Measurements from ENCODE around the gene PLEKHG5.
"Not testable (repeated sequence)": the region's sequence is repeated elsewhere in the genome, so short reads cannot be mapped to it uniquely, and the experiment has no call there.

Gene PLEKHG5

DNA sequence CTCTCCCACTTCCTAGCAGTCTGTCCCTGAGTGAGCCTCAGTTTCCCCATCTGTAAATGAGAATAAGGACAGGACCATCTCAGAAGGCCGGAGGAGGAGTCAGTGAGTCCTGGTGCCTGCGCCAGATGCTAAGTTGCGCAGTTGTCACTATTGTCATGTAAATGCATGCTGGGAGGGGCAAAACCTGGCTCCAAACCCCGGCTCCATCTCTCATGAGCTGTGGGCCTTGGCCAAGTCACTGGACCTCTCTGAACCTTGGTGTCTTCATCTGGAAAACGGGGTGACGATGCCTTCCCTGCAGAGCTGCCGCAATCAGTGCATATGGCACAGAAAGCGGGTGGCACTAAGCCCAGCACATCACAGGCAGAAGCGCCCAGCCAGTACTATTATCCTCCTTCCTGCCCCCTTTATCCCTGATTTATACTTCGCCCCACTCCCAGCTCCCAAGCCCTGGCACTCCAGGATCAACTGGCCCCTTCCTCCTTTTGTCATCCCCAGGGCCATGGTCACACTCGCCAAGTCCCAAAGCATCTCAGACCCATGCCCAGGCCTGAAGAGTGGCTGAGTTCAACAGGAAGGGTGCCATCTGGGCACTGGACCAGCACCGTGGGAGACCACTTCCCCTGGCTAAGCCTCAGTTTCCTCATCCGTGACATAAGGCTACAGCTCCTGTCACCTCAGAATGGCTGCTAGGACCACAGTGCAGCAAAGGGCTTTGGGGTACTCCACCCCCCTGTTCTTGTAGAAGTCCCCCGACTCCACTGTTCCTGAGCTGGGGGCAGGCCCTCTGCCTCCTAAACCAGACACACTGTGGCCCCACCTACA, 4.3 kb upstream of the PLEKHG5 start:
- Mint-ChIP-seq H3K27ac (no peak overlapping the region), H3K9me3 (no peaks in the 10 kb centered on the region), H3K27me3 (no peaks in the 10 kb centered on the region), H3K4me3 (no peak overlapping the region), H3K36me3 (ENCODE audit: low read depth) (no peaks in the 10 kb centered on the region), H3K4me1 (peaks cover 23% of the 10 kb centered on the region)
- DNase-seq (no peak), ATAC-seq (no peak)

DNA sequence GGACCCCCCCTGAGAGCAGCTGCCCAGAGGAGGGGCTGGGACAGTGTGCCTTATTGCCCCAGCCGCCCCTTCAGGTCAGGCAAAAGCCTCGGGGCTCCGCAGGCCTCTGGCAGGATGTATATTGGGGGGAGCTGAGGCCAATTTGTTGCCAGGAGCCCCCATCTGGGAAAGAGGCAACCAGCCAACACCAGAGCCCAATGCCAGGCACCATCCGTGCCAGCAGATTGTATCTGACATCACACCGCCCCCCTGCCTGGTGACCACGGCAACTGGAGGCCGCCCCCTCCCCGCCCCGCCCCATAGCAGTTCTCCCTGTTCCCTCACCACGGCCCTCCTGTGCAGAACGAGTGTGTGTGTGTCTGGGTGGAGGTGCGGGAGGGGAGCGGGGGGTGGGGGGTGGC, 3.6 kb upstream of the PLEKHG5 start:
- DNase-seq (no peak), ATAC-seq (no peak)
- no peak overlapping the region for H3K4me3 Mint-ChIP-seq
- H3K27me3 Mint-ChIP-seq, result no peaks in the 10 kb centered on the region
- no peak overlapping the region for H3K27ac Mint-ChIP-seq
- no peaks in the 10 kb centered on the region for H3K9me3 Mint-ChIP-seq
- H3K36me3 Mint-ChIP-seq (ENCODE audit: low read depth), result no peaks in the 10 kb centered on the region
- H3K4me1 Mint-ChIP-seq, result peaks cover 23% of the 10 kb centered on the region

DNA sequence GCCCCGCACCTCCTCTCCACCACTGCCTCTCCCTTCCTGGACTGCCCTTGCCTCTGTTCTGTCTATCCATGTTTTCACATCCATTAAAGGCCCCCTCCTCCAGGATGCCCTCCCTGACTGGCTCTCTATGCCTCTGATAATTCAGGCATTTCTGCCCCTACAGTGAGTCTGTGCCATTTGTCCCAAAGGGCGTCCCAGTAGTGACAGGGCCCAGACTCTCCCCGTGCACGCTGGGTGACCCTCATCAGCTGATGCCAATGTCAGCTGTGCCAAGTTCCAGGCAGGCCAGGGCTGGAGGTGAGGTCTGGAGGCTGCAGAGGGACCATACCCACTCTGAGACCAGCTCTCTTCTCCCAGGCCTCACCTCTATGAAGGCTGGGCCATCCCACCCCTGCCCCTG, 3.2 kb upstream of the PLEKHG5 start:
- DNase-seq, result no peak
- Mint-ChIP-seq H3K4me3 (no peak overlapping the region), H3K36me3 (ENCODE audit: low read depth) (no peaks in the 10 kb centered on the region), H3K27ac (no peak overlapping the region), H3K9me3 (no peaks in the 10 kb centered on the region), H3K27me3 (no peaks in the 10 kb centered on the region), H3K4me1 (peaks cover 23% of the 10 kb centered on the region)
- ATAC-seq, result no peak

DNA sequence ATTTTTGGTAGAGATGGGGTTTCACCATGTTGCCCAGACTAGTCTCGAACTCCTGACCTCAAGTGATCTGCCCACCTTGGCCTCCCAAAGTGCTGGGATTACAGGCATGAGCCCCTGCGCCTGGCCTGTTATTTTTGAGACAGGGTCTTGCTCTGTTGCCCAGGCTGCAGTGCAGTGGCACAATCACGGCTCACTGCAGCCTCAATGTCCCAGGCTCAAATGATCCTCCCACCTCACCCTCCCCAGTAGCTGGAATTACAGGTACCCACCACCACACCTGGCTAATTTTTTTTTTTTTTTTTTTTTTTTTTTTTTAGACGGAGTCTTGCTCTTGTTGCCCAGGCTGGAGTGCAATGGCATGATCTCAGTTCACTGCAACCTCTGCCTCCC, 2.4 kb upstream of the PLEKHG5 start:
- H3K27ac Mint-ChIP-seq; DNase-seq; H3K9me3 Mint-ChIP-seq; H3K36me3 Mint-ChIP-seq (ENCODE audit: low read depth); H3K27me3 Mint-ChIP-seq; ATAC-seq; H3K4me3 Mint-ChIP-seq: not testable (repeated sequence)
- H3K4me1 Mint-ChIP-seq, result peaks cover 23% of the 10 kb centered on the region

DNA sequence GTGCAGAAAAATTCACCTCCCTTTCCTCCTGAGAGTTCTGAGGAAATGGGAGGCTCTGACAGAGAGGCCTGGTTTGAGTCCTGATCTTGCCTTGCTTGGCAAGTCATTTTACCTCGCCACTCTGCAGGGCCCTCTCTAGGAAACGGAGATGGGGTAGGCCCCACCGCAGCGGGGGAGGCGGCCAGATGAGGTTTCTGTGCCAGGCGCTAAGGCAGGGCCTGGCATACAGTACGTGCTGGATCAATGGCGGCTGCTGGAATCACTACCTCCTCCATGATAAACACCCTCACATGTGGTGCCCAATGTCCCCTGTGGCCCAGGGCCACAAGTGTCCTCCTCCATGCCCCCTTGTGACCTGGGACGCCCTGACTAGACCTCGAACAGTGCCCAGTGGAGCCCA, 499 bp upstream of the PLEKHG5 start:
- H3K4me3 Mint-ChIP-seq, result peak overlapping the region; percentile 82
- peak overlapping the region; percentile 82 for H3K27ac Mint-ChIP-seq
- no peaks in the 10 kb centered on the region for H3K36me3 Mint-ChIP-seq (ENCODE audit: low read depth)
- DNase-seq (no peak), ATAC-seq (no peak)
- peaks cover 15% of the 10 kb centered on the region for H3K4me1 Mint-ChIP-seq
- no peaks in the 10 kb centered on the region for H3K9me3 Mint-ChIP-seq
- H3K27me3 Mint-ChIP-seq, result peaks cover 2% of the 10 kb centered on the region

DNA sequence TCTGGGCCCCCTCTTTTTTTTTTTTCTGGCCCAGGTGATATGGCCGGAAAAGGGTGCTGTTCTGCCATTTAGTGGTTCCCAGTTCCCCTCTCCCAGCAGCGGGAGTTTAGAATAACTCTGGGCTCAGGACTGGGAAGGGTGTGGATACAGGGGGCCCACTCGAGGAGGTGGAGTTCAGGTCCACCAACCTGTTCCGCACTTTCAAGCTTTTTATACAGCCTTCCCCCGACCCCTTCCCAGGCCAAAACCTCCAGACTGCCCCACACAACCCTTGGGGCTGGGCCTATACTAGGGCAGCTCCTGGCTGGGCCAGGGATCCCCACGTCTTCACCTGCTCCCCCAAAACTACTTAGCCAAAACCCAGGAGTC, 402 bp downstream of the PLEKHG5 start:
- ATAC-seq (no peak), DNase-seq (no peak)
- Mint-ChIP-seq H3K4me3 (peak overlapping the region; percentile 82), H3K4me1 (peaks cover 18% of the 10 kb centered on the region), H3K27me3 (peaks cover 11% of the 10 kb centered on the region), H3K27ac (peak overlapping the region; percentile 82), H3K9me3 (no peaks in the 10 kb centered on the region), H3K36me3 (ENCODE audit: low read depth) (no peaks in the 10 kb centered on the region)

DNA sequence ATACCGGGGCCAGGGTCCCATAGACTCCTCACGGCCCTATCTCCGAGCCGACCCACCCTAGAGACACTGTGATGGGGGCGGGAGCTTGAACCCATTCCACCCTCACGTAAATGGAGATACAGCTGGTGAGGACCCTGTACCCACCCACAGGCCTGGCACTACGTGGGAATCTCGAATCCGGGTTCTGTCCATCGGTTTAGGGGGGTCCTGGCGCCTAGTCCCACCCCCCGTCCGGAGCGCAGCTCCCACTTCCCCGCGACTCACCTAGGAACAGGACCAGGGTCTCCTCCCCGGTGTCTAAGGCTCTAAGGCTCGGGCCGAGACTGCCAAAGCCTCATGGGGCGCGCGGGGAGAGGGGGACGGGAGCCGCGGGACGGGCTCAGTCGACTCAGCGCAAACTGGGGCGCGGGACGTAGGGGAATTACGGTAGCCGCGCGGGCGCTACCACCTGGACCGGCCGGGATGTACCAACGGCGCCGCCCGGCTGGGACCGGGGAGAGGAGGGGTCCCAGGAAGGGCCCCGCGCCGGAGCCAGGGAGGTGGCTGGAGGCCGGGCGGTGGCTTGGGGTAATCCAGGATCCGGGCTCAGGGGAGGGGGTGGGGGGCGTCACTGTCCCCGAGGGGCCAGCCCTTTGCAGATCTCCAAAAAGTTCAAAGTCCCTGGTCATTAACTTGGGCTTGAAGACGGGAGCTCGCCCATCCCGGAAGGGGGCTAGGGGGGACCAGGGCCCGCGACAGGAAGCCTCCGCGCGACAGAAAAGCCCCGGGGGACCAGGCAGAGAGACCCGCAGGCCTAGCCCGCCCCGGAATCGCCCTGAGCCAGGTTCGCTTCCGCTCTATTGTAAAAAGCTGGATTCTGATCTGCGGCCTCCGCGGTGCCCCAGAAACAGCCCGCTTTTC, 1.0 kb downstream of the PLEKHG5 start:
- Mint-ChIP-seq H3K36me3 (ENCODE audit: low read depth) (no peaks in the 10 kb centered on the region), H3K9me3 (no peaks in the 10 kb centered on the region), H3K4me3 (peak overlapping the region; percentile 82), H3K27ac (no peak overlapping the region), H3K4me1 (peaks cover 20% of the 10 kb centered on the region), H3K27me3 (peaks cover 13% of the 10 kb centered on the region)
- DNase-seq, result peak; percentile 76
- ATAC-seq, result peak; percentile 62

DNA sequence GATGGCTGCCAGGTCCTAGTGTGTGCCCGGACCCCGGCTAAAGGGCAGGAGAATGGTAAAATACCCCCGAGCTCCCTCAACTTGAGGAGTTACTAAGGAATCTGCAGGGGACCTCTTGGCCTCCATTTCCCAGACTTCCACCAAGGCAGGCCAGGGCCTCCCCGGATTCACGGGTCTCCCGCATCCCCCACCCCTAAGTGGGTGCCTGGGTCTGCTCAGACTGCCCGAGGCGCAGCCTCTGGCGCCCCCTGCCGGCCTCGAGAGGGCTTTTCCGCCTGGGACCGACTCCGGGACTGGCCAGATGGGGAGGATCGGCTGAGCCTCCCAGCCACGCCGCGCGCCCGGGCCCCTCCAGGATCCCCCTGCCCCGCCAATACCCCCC, 1.7 kb downstream of the PLEKHG5 start:
- Mint-ChIP-seq H3K27me3 (peaks cover 13% of the 10 kb centered on the region), H3K27ac (no peak overlapping the region)
- peak; percentile 84 for DNase-seq

DNA sequence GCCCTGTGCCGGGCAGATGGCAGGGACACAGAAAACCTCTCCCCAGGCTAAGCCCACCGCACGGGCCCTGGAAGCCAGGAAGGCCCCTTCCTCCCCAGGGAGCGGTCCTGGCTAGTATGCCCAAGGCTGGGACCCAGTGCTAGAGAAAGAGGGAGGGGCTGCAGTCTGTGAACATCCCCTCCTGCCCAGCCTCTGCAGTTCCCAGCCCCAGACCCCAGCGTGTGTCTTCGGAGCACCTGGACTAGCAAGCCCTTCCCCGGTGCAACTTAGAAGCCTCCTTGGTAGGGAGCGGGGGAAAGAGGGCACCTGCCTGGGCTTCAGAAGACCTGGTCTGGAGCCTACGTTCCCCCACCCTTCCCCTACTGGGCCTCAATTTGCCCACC, 2.1 kb downstream of the PLEKHG5 start:
- peaks cover 20% of the 10 kb centered on the region for H3K4me1 Mint-ChIP-seq
- no peaks in the 10 kb centered on the region for H3K9me3 Mint-ChIP-seq
- no peak overlapping the region for H3K27ac Mint-ChIP-seq
- H3K36me3 Mint-ChIP-seq (ENCODE audit: low read depth), result no peaks in the 10 kb centered on the region
- ATAC-seq (no peak), DNase-seq (no peak)
- peaks cover 17% of the 10 kb centered on the region for H3K27me3 Mint-ChIP-seq
- no peak overlapping the region for H3K4me3 Mint-ChIP-seq

More for the DNA sequence above, 1.7 kb downstream of the PLEKHG5 start:
- peaks cover 20% of the 10 kb centered on the region for H3K4me1 Mint-ChIP-seq
- ATAC-seq, result peak; percentile 57
- peak overlapping the region; percentile 82 for H3K4me3 Mint-ChIP-seq
- H3K36me3 Mint-ChIP-seq (ENCODE audit: low read depth), result no peaks in the 10 kb centered on the region
- no peaks in the 10 kb centered on the region for H3K9me3 Mint-ChIP-seq

DNA sequence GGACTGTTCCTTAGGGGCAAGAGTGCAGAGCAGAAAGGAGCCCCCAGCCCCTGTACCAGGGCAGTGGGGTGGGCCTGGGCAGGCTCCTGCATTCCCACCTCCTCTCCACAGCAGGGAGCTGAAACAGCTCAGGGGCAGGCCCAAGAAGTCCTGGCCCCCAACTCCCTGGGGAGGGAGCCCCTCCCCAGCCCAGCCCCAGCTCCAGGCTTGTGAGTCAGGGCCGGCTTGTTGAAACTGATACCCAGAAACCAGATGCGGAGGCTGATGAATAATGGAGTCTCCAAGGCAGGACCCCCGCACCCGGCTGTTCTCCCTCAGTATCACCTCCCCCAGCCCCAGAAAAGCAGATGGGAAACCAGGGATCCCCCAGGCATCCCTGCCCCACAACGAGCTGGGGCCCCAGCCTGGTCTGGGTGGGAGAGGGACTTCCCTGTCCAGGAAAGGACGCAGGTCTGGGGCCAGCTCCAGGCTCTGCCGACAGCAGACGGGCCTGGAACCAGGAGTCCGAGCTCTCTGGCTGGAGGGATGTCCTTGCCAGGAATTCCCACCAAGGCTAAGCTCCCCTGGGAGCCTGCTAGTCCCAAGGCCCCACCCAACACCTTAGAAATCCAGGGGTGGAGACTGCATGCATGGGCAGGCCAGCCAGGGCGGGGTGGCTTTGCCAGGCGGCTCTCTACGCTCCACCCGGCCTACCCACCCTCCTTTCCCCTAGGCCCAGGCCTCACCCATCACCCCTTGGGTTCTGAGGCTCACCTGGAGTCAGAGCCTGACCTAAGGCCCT, 2.7 kb downstream of the PLEKHG5 start:
- no peaks in the 10 kb centered on the region for H3K9me3 Mint-ChIP-seq
- H3K4me1 Mint-ChIP-seq, result peaks cover 20% of the 10 kb centered on the region
- DNase-seq (no peak), ATAC-seq (no peak)
- H3K27me3 Mint-ChIP-seq, result peaks cover 22% of the 10 kb centered on the region
- no peak overlapping the region for H3K27ac Mint-ChIP-seq
- no peak overlapping the region for H3K4me3 Mint-ChIP-seq
- no peaks in the 10 kb centered on the region for H3K36me3 Mint-ChIP-seq (ENCODE audit: low read depth)

DNA sequence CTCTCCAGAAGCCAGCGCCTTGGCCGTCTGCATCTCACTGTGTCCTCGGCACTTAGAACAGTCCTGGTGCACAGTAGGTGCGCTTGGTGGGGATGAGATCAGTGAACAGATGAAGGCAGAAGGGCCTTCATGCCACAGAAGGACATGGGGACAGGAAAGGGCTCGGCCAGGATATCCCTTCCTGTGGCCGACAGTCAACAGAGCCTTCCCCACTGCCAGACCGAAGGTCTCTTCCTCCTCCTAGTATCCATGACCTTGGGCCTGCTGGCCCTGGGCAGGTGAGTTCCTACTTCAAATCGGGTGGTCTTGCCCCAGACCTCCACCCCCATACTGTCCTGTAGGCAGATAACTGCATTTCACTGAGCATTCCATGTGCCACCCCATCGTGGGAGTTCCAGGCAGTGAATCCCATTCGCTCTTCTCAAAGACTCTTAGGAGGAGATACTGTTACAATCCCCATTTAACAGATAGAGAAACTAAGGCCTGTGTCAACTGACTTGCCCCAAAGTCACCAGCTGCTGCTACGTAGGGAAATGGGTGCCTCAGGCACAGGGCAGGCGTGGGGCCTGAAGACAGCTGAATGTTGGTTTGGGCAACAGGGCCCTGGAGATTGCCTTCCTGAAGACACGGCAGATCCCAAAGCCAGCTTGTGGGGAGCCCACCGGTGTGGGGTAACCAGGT, 3.5 kb downstream of the PLEKHG5 start:
- ATAC-seq, result no peak
- Mint-ChIP-seq H3K27ac (no peak overlapping the region), H3K9me3 (no peaks in the 10 kb centered on the region), H3K27me3 (peaks cover 26% of the 10 kb centered on the region), H3K4me3 (no peak overlapping the region), H3K36me3 (ENCODE audit: low read depth) (no peaks in the 10 kb centered on the region), H3K4me1 (peaks cover 15% of the 10 kb centered on the region)
- DNase-seq, result no peak

DNA sequence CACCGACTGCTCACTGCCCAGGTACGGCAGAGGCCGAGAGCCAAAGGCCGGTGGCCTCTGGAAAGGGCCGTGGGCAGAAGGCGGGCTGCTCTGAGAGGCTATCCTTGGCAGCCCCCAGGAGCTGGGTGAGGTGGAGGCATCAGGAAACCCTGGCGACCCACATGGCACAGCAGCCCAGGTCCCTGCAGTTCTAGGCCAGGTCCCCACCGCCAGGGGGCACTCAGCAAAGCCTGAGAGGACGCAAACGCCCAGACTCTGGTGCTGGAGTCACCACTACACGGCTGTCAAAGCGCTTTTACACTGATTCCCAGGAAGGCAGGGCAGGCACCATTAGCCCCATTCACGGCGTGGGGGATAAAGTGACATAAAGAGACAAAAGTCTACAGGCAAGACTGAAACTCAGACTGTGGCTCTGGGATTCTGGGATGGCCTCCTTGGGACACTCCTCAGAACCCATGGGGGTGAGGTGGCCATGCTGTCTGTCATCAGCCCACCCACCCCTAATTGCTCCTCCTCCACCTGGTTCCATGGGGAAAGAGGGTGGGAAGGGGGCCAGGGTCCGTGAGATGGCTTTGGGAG, 4.9 kb downstream of the PLEKHG5 start:
- Mint-ChIP-seq H3K27me3 (peaks cover 26% of the 10 kb centered on the region), H3K4me1 (peaks cover 11% of the 10 kb centered on the region), H3K36me3 (ENCODE audit: low read depth) (no peaks in the 10 kb centered on the region), H3K9me3 (no peaks in the 10 kb centered on the region), H3K27ac (no peak overlapping the region), H3K4me3 (no peak overlapping the region)
- DNase-seq (peak; percentile 91), ATAC-seq (peak; percentile 76)

DNA sequence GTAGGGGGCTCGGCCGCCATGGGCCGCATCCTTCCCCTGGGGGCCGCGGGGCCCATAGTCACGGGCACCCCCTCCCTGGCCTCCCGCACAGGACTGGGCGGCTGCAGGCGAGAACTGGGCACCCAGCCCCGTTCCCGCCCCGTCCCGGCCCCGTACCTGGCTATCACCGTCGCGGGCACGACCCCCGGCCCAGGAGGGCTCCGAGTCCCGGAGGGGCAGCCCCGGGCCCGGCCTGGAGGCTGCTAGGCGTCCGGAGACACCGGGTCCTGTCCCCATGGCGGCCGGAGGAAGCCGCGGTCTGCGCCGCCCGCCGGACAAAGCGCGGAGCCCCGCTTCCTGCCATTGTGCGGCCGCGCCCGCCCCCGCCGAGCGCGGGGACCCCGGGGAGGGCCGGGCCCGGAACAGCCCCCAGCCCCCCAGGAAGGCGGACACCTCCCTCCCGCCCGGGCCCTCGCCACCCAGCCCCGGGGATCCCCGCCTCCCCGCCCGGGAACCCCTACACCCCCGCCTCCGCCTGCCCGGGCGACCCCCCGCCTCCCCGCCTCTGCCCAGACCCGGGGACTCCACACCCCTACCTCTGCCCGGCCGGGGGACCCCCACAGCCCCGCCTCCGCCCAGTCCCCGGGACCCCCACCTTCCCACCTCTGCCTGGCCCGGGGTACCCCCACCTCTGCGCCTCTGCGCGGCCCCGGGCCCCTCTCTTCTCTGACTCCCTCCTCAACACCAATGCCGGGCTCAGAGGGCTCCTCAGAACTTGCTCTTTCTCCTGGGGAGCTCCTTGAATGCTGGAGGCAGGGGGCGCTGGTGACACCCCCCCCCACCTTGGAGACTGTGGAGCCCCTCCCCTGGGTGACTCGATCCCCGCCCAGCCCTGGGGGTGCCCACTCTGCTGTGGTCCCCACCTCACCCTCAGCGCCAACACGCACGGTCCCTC, 6.0 kb downstream of the PLEKHG5 start:
- H3K27me3 Mint-ChIP-seq, result peaks cover 26% of the 10 kb centered on the region

More for the DNA sequence above, 6.0 kb downstream of the PLEKHG5 start:
- Mint-ChIP-seq H3K27ac (no peak overlapping the region), H3K36me3 (ENCODE audit: low read depth) (no peaks in the 10 kb centered on the region), H3K4me1 (peaks cover 6% of the 10 kb centered on the region), H3K4me3 (no peak overlapping the region), H3K9me3 (no peaks in the 10 kb centered on the region)
- DNase-seq (no peak), ATAC-seq (no peak)

Measured in activated naive CD8-positive, alpha-beta T cell treated with anti-CD3 and anti-CD28 coated beads, Interleukin-2, amount 50 U/mL, for 24 hours (primary cell).